SU-DHL-6 (cell line): Measurements from ENCODE around the gene SLC38A1.

Experiments
- EZH2phosphoT487 ChIP-seq: fragments of 200-600 bp; sonication (generic), shearing (Covaris generic); conservative IDR thresholded peaks from 2 replicates; pipeline ENCODE4 v1.6.1; 2018; ENCODE audit warnings: mild to moderate bottlenecking, antibody characterized with exemption, low read length, moderate library complexity, mixed read lengths
- TF ChIP-seq, protein P1 (sequence below): fragments of 200-600 bp; sonication (generic); IDR thresholded peaks from one replicate; pipeline ENCODE4 v1.5.1; 2017; ENCODE audit warnings: antibody characterized with exemption, mild to moderate bottlenecking, low read length, moderate library complexity; ENCODE audit not compliant: insufficient read depth, poor library complexity, severe bottlenecking

DNA sequence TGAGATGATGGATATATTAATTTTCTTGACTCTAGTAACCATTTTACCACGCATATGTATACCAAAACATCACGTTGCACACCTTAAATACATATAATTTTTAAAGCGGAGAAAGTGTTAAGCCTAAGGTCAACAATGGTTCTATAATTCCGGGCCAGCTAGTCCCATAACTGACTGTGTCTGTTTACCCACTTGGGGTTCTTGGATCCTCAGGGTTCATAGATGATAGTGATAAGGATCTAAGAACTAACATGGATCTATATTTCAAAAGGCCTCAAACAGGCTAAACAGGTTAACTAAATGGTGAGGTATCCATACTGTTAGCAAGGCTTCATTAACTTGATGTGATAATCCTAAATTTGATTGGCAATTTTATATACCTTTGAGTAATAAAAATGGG lies 9.8 kb downstream of the SLC38A1 start:
- TF ChIP-seq, protein P1, sequence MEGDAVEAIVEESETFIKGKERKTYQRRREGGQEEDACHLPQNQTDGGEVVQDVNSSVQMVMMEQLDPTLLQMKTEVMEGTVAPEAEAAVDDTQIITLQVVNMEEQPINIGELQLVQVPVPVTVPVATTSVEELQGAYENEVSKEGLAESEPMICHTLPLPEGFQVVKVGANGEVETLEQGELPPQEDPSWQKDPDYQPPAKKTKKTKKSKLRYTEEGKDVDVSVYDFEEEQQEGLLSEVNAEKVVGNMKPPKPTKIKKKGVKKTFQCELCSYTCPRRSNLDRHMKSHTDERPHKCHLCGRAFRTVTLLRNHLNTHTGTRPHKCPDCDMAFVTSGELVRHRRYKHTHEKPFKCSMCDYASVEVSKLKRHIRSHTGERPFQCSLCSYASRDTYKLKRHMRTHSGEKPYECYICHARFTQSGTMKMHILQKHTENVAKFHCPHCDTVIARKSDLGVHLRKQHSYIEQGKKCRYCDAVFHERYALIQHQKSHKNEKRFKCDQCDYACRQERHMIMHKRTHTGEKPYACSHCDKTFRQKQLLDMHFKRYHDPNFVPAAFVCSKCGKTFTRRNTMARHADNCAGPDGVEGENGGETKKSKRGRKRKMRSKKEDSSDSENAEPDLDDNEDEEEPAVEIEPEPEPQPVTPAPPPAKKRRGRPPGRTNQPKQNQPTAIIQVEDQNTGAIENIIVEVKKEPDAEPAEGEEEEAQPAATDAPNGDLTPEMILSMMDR = no peak
- no peak for TF ChIP-seq EZH2phosphoT487
